Kidney (tissue), 14 donors: ENCODE results near the gene RIOX2. TPM values are rescaled to one million over a fixed set of nuclear protein-coding genes. Genes with fewer than 3 reads are reported as not detected.

ENCODE experiments used
- DNase-seq, 5 donors: peaks; one replicate each; pipeline ENCODE4 v3.0.0-alpha.2; 2013 to 2020
- FAIRE-seq: peaks from 2 replicates; lab custom pipeline; 2012; peaks lifted over from hg19 to GRCh38; lab: Jason Lieb, UNC
- H3K27ac ChIP-seq, 2 donors: one replicate each; pipeline ENCODE4 v1.7.0; 2013; ENCODE audit warnings: low read depth in 2 of 2, low read length in 2 of 2, inconsistent platforms in 1 of 2
- H3K27me3 ChIP-seq: one replicate; pipeline ENCODE4 v1.7.1; 2013; ENCODE audit warnings: low read length, inconsistent platforms; ENCODE audit not compliant: control insufficient read depth, insufficient read depth
- H3K36me3 ChIP-seq, 3 donors: one replicate each; pipeline versions ENCODE4 v1.7.0 to v1.7.1; 2013; ENCODE audit warnings: low read length in 3 of 3, control low read depth in 1 of 3, inconsistent platforms in 1 of 3; ENCODE audit not compliant: insufficient read depth in 3 of 3, control insufficient read depth in 2 of 3
- H3K4me1 ChIP-seq, 3 donors: one replicate each; pipeline versions ENCODE4 v1.7.0 to v1.7.1; 2013; ENCODE audit warnings: low read length in 3 of 3, inconsistent platforms in 1 of 3, low read depth in 1 of 3; ENCODE audit not compliant: control insufficient read depth in 2 of 3, insufficient read depth in 2 of 3
- H3K4me3 ChIP-seq, 3 donors: one replicate each; pipeline versions ENCODE4 v1.7.0 to v1.8.1; 2013; ENCODE audit warnings: low read length in 3 of 3, control low read depth in 1 of 3, inconsistent platforms in 1 of 3
- H3K9ac ChIP-seq, 3 donors: one replicate each; pipeline versions ENCODE4 v1.7.0 to v1.7.1; 2013; ENCODE audit warnings: low read length in 3 of 3, control low read depth in 1 of 3, inconsistent platforms in 1 of 3
- H3K9me3 ChIP-seq, 3 donors: one replicate each; pipeline versions ENCODE4 v1.7.0 to v1.7.1; 2013; ENCODE audit warnings: low read length in 3 of 3, control low read depth in 1 of 3, inconsistent platforms in 1 of 3; ENCODE audit not compliant: control insufficient read depth in 2 of 3, insufficient read depth in 1 of 3
- intact Hi-C: fragments of 100-400 bp; cut with DNase I; formaldehyde crosslinking; loops from one replicate; pipeline ENCODE4 v1.11.1; 2022
- polyA plus RNA-seq: library from polyadenylated mRNA; stranded (reverse); fragments of 350-450 nt; fragmentation: Illumina TruSeq; extraction: RNeasy Lipid Tissue Mini Kit (QIAGEN cat#74804); gene quantifications from one replicate; pipeline ENCODE4 v1.2.3, GENCODE V29; 2014; ENCODE audit warnings: low read depth, low replicate concordance; ENCODE audit not compliant: insufficient read depth
- total RNA-seq: library from RNA; stranded (reverse); fragmentation: NEBNext Ultra II Directional; extraction: Animal tissue kit (Norgen Biotek cat#: 25700); gene quantifications from one replicate; pipeline ENCODE4 v1.2.1, GENCODE V29; 2021
- TF ChIP-seq, protein P1 (sequence below): IDR thresholded peaks from 3 replicates; pipeline ENCODE4 v1.5.1; 2012; ENCODE audit warnings: mild to moderate bottlenecking, moderate library complexity, borderline replicate concordance; ENCODE audit not compliant: insufficient read depth; ENCODE audit errors: extremely low read depth
- donor health status: control.
- donor health status: control.
- donor health status: control.
- donor health status: control.
- donor health status: control.
- donor health status: DM: yes; HTN: yes; CAD: no.
- donor health status: Normal renal cell carcinoma (clear cell type).

RIOX2 gene
- total and polyA plus RNA-seq, 2 donors from 2014 or later, result 19.8 to 26.7 TPM

- TF ChIP-seq, protein P1, sequence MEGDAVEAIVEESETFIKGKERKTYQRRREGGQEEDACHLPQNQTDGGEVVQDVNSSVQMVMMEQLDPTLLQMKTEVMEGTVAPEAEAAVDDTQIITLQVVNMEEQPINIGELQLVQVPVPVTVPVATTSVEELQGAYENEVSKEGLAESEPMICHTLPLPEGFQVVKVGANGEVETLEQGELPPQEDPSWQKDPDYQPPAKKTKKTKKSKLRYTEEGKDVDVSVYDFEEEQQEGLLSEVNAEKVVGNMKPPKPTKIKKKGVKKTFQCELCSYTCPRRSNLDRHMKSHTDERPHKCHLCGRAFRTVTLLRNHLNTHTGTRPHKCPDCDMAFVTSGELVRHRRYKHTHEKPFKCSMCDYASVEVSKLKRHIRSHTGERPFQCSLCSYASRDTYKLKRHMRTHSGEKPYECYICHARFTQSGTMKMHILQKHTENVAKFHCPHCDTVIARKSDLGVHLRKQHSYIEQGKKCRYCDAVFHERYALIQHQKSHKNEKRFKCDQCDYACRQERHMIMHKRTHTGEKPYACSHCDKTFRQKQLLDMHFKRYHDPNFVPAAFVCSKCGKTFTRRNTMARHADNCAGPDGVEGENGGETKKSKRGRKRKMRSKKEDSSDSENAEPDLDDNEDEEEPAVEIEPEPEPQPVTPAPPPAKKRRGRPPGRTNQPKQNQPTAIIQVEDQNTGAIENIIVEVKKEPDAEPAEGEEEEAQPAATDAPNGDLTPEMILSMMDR, result no peak
- Histone ChIP-seq H3K9me3 (no peaks in the 10 kb centered on the region), H3K9ac (no peak overlapping the region), H3K27me3 (no peaks in the 10 kb centered on the region), H3K4me1 (no peaks in the 10 kb centered on the region), H3K4me3 (no peak overlapping the region), H3K36me3 (no peaks in the 10 kb centered on the region), H3K27ac (no peak overlapping the region)
- no peak for FAIRE-seq
- intact Hi-C loops, result no loop called here
- no peak for DNase-seq
Observed at GRCh38 chr3:97988784-97989568, 16.7 kb upstream of the RIOX2 start.

GRCh38 chr3:97987306-97987705 is 15.1 kb upstream of the RIOX2 start:
- H3K36me3 ChIP-seq, result no peaks in the 10 kb centered on the region
- TF ChIP-seq, protein P1, result no peak
- no peak overlapping the region for H3K9ac ChIP-seq
- H3K27me3 ChIP-seq, result no peaks in the 10 kb centered on the region
- H3K27ac ChIP-seq, result no peak overlapping the region
- H3K4me3 ChIP-seq, result no peak overlapping the region
- peaks cover 0 to 4% (median 0%) of the 10 kb centered on the region in 3 donors for H3K4me1 ChIP-seq
- intact Hi-C loops, result no loop called here
- FAIRE-seq (no peak), DNase-seq (no peak)
- H3K9me3 ChIP-seq, result no peaks in the 10 kb centered on the region

DNA sequence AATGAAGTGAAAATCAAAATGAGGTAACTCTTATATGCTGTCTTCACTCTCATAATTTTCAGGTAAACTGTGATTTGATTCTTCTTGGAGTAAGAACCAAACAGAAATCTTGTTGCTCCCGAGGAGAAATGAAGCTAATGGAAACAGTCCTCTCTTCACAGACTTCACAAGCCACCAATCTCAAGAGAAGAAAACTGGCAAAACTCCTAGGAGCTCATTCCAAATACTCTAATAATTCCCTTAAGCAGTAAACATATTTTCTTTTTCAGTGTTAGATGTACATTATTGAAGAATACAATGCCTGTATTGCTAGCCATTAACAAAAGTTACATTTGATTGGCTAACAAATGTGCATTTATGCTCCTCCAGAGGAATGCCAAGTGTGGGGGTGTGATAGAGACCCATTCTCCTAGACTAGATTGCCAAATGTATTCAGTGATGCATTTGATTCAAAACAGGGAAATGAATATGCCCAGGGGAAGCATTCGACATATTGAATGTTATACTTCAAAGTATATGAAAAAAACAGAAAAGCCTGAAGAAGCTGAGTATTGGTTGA is 11.8 kb upstream of the RIOX2 start:
- Histone ChIP-seq H3K27me3 (no peaks in the 10 kb centered on the region), H3K4me3 (no peak overlapping the region), H3K9me3 (no peaks in the 10 kb centered on the region), H3K27ac (no peak overlapping the region), H3K9ac (no peak overlapping the region), H3K36me3 (no peaks in the 10 kb centered on the region), H3K4me1 (peaks cover 0 to 8% (median 1%) of the 10 kb centered on the region in 3 donors)
- intact Hi-C loops, result no loop called here
- DNase-seq (no peak), FAIRE-seq (no peak)
- TF ChIP-seq, protein P1, result no peak
